Muscle of leg (tissue), 11 donors: ENCODE measurements around the gene CELA3A. TPM values are rescaled to one million over a fixed set of nuclear protein-coding genes. Genes with fewer than 3 reads are reported as not detected.
"Not testable (repeated sequence)": the region's sequence is repeated elsewhere in the genome, so short reads cannot be mapped to it uniquely, and the experiment has no call there.

ENCODE experiments used
- DNase-seq: peaks from one replicate; pipeline ENCODE4 v3.0.0; 2013
- H3K27ac ChIP-seq: one replicate; pipeline ENCODE4 v1.5.1; 2013; ENCODE audit warnings: mild to moderate bottlenecking, low read length, control low read depth
- H3K27me3 ChIP-seq: one replicate; pipeline ENCODE4 v1.6.1; 2013; ENCODE audit warnings: low read length; ENCODE audit not compliant: control insufficient read depth, insufficient read depth
- H3K36me3 ChIP-seq: one replicate; pipeline ENCODE4 v1.6.1; 2013; ENCODE audit warnings: low read length; ENCODE audit not compliant: control insufficient read depth, insufficient read depth
- H3K4me1 ChIP-seq: one replicate; pipeline ENCODE4 v1.6.1; 2013; ENCODE audit warnings: low read length; ENCODE audit not compliant: control insufficient read depth, insufficient read depth
- H3K4me3 ChIP-seq: one replicate; pipeline ENCODE4 v1.5.1; 2013; ENCODE audit warnings: low read length, control low read depth
- H3K9me3 ChIP-seq: replicated peaks from 2 replicates; pipeline ENCODE4 v1.6.1; 2013; ENCODE audit warnings: low read depth, low read length; ENCODE audit not compliant: control insufficient read depth
- WGBS: methylation state at CpG from one replicate; pipeline ENCODE4 v1.1.5; 2013; ENCODE audit warnings: missing lambda C conversion rate; ENCODE audit not compliant: insufficient coverage; 5-methylcytosine and 5-hydroxymethylcytosine counted together
- polyA plus RNA-seq, 8 donors: library from polyadenylated mRNA; unstranded; fragments of 120-200 nt; gene quantifications; one replicate each; pipeline versions ENCODE4 v1.2.1 to v1.2.3, GENCODE V29; 2013; ENCODE audit warnings: inconsistent platforms in 1 of 8, low replicate concordance in 1 of 8; ENCODE audit not compliant: insufficient read length in 8 of 8, insufficient read depth in 1 of 8
- total RNA-seq: library from RNA; stranded (reverse); fragments of 120-200 nt; gene quantifications from one replicate; pipeline ENCODE4 v1.2.4, GENCODE V29; 2013

CELA3A gene
- total and polyA plus RNA-seq, 9 donors: 0.21 to 1.2 (median 0.79) TPM; not detected in 5

GRCh38 chr1:21966247-21967000, 35.0 kb upstream of the CELA3A start:
- no peaks in the 10 kb centered on the region for H3K9me3 ChIP-seq
- H3K4me1 ChIP-seq: peaks cover 7% of the 10 kb centered on the region
- H3K27ac ChIP-seq: no peak overlapping the region
- DNase-seq: no peak
- no peaks in the 10 kb centered on the region for H3K36me3 ChIP-seq
- H3K4me3 ChIP-seq: no peak overlapping the region
- no peaks in the 10 kb centered on the region for H3K27me3 ChIP-seq
- 77% methylated on average over 11 of the region's 15 CpGs for WGBS

GRCh38 chr1:21967216-21967615, 34.2 kb upstream of the CELA3A start:
- not testable (repeated sequence) for DNase-seq, H3K4me1 ChIP-seq, H3K36me3 ChIP-seq, H3K4me3 ChIP-seq, H3K9me3 ChIP-seq, H3K27ac ChIP-seq, H3K27me3 ChIP-seq
- 83% methylated on average over 4 of the region's 6 CpGs for WGBS

GRCh38 chr1:21969066-21969465, 32.4 kb upstream of the CELA3A start:
- not testable (repeated sequence) for H3K36me3 ChIP-seq, H3K4me3 ChIP-seq, DNase-seq, H3K9me3 ChIP-seq, H3K4me1 ChIP-seq, H3K27ac ChIP-seq, H3K27me3 ChIP-seq
- WGBS: 80% methylated on average over 2 of the region's 5 CpGs

- not testable (repeated sequence) for H3K4me1 ChIP-seq, H3K4me3 ChIP-seq, H3K9me3 ChIP-seq, H3K27me3 ChIP-seq, H3K36me3 ChIP-seq, H3K27ac ChIP-seq, DNase-seq
- WGBS: no CpG with 5 or more reads among the region's 4 CpGs
Observed at GRCh38 chr1:21970523-21970922, 30.9 kb upstream of the CELA3A start.

- H3K4me1 ChIP-seq, H3K27me3 ChIP-seq, H3K36me3 ChIP-seq, DNase-seq, H3K9me3 ChIP-seq, H3K4me3 ChIP-seq, H3K27ac ChIP-seq: not testable (repeated sequence)
- WGBS: no CpG with 5 or more reads among the region's 2 CpGs
Observed at GRCh38 chr1:21972973-21973441, 28.4 kb upstream of the CELA3A start.

GRCh38 chr1:21973948-21974347, 27.5 kb upstream of the CELA3A start:
- H3K27ac ChIP-seq, H3K4me1 ChIP-seq, H3K9me3 ChIP-seq, H3K27me3 ChIP-seq, H3K36me3 ChIP-seq, DNase-seq, H3K4me3 ChIP-seq: not testable (repeated sequence)
- 100% methylated on average over 1 of the region's 8 CpGs for WGBS

- H3K9me3 ChIP-seq, H3K27me3 ChIP-seq, H3K4me3 ChIP-seq, H3K36me3 ChIP-seq, H3K4me1 ChIP-seq, H3K27ac ChIP-seq: not testable (repeated sequence)
- WGBS: no CpG with 5 or more reads among the region's 6 CpGs
- DNase-seq: peak; percentile 25
Observed at GRCh38 chr1:21974699-21975098, 26.8 kb upstream of the CELA3A start.

- 100% methylated on average over 1 of the region's 9 CpGs for WGBS
- not testable (repeated sequence) for H3K36me3 ChIP-seq, H3K4me3 ChIP-seq, DNase-seq, H3K4me1 ChIP-seq, H3K27ac ChIP-seq, H3K9me3 ChIP-seq, H3K27me3 ChIP-seq
Observed at GRCh38 chr1:21975296-21975695, 26.2 kb upstream of the CELA3A start.

- 76% methylated on average over 5 of the region's 9 CpGs for WGBS
- not testable (repeated sequence) for H3K27me3 ChIP-seq, H3K9me3 ChIP-seq, H3K36me3 ChIP-seq, H3K4me1 ChIP-seq, DNase-seq, H3K27ac ChIP-seq, H3K4me3 ChIP-seq
Observed at GRCh38 chr1:21976703-21977239, 24.7 kb upstream of the CELA3A start, which contains the start of gene CELA3B. Gene CELA3B (plus strand): TSS chr1:21977022. CDS start chr1:21977040, 18 bp downstream.

GRCh38 chr1:21978209-21978608, 23.2 kb upstream of the CELA3A start:
- not testable (repeated sequence) for H3K9me3 ChIP-seq, H3K4me3 ChIP-seq, DNase-seq, H3K4me1 ChIP-seq, H3K27me3 ChIP-seq, H3K36me3 ChIP-seq, H3K27ac ChIP-seq
- WGBS: 85% methylated on average over 10 of the region's 11 CpGs
